Measurements from ENCODE around the gene SRM. TPM values are rescaled to one million over a fixed set of nuclear protein-coding genes. Genes with fewer than 3 reads are reported as not detected.

Gene SRM
- total RNA-seq, 1 donor from 2014 or later = 117 TPM

DNA sequence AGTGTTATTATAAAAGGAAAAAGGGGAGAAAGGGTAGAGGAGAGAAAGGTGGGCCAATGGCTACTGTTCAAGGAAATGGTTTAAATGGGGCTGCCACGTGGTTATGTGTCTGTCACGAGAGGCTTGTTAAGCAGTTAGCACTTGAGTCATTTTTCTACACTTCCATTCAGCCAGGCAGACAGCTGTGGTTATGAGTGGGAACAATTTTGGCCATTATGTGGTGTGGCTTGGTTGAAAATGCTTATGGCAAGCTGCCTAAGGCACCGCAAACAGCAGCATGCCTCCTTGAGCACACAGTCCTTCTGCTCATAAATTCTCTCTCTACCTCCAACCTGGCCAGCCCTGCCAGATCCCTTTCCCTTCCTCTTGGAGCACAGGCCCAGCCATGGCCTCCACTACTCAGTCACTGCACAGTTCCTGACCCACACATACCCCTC, 3.2 kb upstream of the SRM start:
- no peaks in the 10 kb centered on the region for H3K9me3 Mint-ChIP-seq (ENCODE audit: unreplicated experiment)
- no peak for TF ChIP-seq CTCF (IDR thresholded peaks at IDR 0.05)
- peak overlapping the region; percentile 8 for H3K4me3 Mint-ChIP-seq (ENCODE audit: unreplicated experiment)
- DNase-seq (ENCODE audit: extremely low spot score, unreplicated experiment) = no peak
- no peaks in the 10 kb centered on the region for H3K27me3 Mint-ChIP-seq (ENCODE audit: unreplicated experiment)
- H3K36me3 Mint-ChIP-seq (ENCODE audit: unreplicated experiment) = peaks cover 28% of the 10 kb centered on the region
- peaks cover 16% of the 10 kb centered on the region for H3K4me1 Mint-ChIP-seq (ENCODE audit: unreplicated experiment)
- no peak overlapping the region for H3K27ac Mint-ChIP-seq (ENCODE audit: unreplicated experiment)

DNA sequence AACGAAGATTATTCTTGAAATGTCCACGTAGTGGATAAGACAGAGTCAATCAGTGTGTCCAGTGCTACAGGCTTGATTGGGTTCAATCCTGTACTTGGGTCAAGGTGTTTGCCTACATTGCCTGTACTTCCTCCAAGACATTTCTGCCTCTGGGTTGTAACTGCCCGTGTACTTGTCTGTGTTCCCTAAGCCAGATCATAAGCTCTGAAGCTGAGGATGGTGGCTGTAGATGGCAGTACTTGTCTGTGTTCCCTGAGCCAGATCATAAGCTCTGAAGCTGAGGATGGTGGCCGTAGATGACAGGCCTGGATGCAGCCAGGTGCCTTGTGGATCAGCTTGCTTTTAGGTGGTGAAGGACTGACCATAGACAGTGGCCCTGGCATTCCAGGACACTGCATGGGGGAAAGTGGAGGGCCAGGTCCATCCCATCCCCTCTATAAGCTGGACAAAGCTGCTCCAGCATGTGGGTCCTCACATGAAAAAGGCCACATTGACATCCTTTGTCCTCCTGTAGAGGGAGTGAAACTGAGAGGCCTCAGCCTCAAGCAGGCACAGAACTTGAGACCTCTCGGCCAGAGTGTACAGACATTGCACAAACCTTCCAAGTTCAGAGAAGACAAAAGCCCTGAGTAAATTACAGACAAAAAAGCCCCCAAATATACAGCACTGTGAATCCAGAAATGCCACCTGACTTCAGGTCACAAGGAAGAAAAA, 2.0 kb upstream of the SRM start:
- Mint-ChIP-seq H3K4me1 (ENCODE audit: unreplicated experiment) (peaks cover 16% of the 10 kb centered on the region), H3K9me3 (ENCODE audit: unreplicated experiment) (no peaks in the 10 kb centered on the region), H3K36me3 (ENCODE audit: unreplicated experiment) (peaks cover 24% of the 10 kb centered on the region), H3K4me3 (ENCODE audit: unreplicated experiment) (no peak overlapping the region), H3K27me3 (ENCODE audit: unreplicated experiment) (no peaks in the 10 kb centered on the region), H3K27ac (ENCODE audit: unreplicated experiment) (peak overlapping the region; percentile 50)
- no peak for DNase-seq (ENCODE audit: extremely low spot score, unreplicated experiment)
- TF ChIP-seq CTCF (IDR thresholded peaks at IDR 0.05) = no peak

DNA sequence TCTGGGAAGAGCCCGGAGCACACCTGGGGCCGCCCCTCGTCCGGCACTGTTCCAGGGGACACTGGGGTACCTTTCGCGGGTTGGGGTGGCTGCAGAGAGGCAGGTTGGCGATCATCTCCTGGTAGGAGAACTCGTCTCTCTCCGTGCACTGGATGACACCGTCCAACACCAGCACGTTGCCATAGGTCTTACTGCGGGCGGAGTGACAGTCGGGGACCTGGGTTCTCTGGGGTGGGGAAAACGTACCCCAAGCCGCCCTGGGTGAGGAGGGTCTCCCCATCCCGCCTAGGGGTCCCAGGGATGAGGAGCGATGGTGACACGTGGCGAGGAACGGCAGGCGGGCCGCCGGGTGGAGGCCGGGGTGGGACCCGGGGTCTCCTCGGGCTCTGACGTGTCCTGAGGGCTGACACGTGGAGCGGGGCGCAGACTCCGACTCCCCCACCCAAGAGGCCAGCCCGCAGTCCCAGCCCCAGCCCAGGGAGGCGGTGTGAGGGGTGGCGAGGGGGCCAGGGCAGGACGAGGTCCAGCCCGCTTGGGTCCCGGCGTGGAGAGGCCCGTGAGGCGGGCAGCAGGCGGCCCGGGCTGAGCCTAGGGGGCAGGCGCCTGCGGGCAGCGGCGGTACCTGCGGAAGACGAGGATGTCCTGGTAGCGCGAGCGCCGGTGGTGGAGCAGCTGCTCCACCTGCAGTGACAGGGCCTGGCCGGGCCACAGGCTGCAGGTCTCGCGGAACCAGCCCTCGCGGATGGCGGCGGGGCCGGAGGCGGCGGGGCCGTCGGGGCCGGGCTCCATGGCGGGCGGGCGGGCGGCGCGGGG, 457 bp downstream of the SRM start:
- peaks cover 9% of the 10 kb centered on the region for H3K36me3 Mint-ChIP-seq (ENCODE audit: unreplicated experiment)
- DNase-seq (ENCODE audit: extremely low spot score, unreplicated experiment) = no peak
- H3K27me3 Mint-ChIP-seq (ENCODE audit: unreplicated experiment) = no peaks in the 10 kb centered on the region
- H3K9me3 Mint-ChIP-seq (ENCODE audit: unreplicated experiment) = no peaks in the 10 kb centered on the region
- peak overlapping the region; percentile 94 for H3K4me3 Mint-ChIP-seq (ENCODE audit: unreplicated experiment)
- H3K27ac Mint-ChIP-seq (ENCODE audit: unreplicated experiment) = peak overlapping the region; percentile 77
- TF ChIP-seq CTCF (IDR thresholded peaks at IDR 0.05) = no peak
- H3K4me1 Mint-ChIP-seq (ENCODE audit: unreplicated experiment) = peaks cover 16% of the 10 kb centered on the region

- Mint-ChIP-seq H3K36me3 (ENCODE audit: unreplicated experiment) (peaks cover 11% of the 10 kb centered on the region), H3K27ac (ENCODE audit: unreplicated experiment) (peak overlapping the region; percentile 77)
These were observed 1.1 kb downstream of the SRM start for GRCh38 chr1:11058595-11059154.

More at GRCh38 chr1:11058595-11059154, 1.1 kb downstream of the SRM start:
- Mint-ChIP-seq H3K4me3 (ENCODE audit: unreplicated experiment) (peak overlapping the region; percentile 94), H3K27me3 (ENCODE audit: unreplicated experiment) (no peaks in the 10 kb centered on the region), H3K9me3 (ENCODE audit: unreplicated experiment) (no peaks in the 10 kb centered on the region), H3K4me1 (ENCODE audit: unreplicated experiment) (peaks cover 16% of the 10 kb centered on the region)
- no peak for DNase-seq (ENCODE audit: extremely low spot score, unreplicated experiment)
- TF ChIP-seq CTCF (IDR thresholded peaks at IDR 0.05) = no peak
